ENCODE data around the gene ASGR2. TPM values are rescaled to one million over a fixed set of nuclear protein-coding genes. Genes with fewer than 3 reads are reported as not detected.

Gene ASGR2
- total RNA-seq, 4 donors from 2014 or later = not detected

- intact Hi-C loops (cut with DNase I; ENCODE audit: low total_unique reads) = no loop called here
- Histone ChIP-seq H3K27ac (no peak overlapping the region), H3K27me3 (no peaks in the 10 kb centered on the region), H3K4me3 (no peak overlapping the region), H3K9me3 (no peaks in the 10 kb centered on the region), H3K4me1 (no peaks in the 10 kb centered on the region), H3K36me3 (no peaks in the 10 kb centered on the region)
- no peak for TF ChIP-seq POLR2A (IDR thresholded peaks at IDR 0.05)
- TF ChIP-seq, protein P1, sequence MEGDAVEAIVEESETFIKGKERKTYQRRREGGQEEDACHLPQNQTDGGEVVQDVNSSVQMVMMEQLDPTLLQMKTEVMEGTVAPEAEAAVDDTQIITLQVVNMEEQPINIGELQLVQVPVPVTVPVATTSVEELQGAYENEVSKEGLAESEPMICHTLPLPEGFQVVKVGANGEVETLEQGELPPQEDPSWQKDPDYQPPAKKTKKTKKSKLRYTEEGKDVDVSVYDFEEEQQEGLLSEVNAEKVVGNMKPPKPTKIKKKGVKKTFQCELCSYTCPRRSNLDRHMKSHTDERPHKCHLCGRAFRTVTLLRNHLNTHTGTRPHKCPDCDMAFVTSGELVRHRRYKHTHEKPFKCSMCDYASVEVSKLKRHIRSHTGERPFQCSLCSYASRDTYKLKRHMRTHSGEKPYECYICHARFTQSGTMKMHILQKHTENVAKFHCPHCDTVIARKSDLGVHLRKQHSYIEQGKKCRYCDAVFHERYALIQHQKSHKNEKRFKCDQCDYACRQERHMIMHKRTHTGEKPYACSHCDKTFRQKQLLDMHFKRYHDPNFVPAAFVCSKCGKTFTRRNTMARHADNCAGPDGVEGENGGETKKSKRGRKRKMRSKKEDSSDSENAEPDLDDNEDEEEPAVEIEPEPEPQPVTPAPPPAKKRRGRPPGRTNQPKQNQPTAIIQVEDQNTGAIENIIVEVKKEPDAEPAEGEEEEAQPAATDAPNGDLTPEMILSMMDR (IDR thresholded peaks at IDR 0.05) = peak; percentile 78 to 91 (median 82)
- peak; percentile 65 to 68 for DNase-seq
Measured at GRCh38 chr17:7136266-7136877, 21.8 kb upstream of the ASGR2 start.

GRCh38 chr17:7133916-7134315 lies 19.3 kb upstream of the ASGR2 start:
- DNase-seq = no peak
- no peak overlapping the region for H3K27ac ChIP-seq
- no peak overlapping the region for H3K4me3 ChIP-seq

DNA sequence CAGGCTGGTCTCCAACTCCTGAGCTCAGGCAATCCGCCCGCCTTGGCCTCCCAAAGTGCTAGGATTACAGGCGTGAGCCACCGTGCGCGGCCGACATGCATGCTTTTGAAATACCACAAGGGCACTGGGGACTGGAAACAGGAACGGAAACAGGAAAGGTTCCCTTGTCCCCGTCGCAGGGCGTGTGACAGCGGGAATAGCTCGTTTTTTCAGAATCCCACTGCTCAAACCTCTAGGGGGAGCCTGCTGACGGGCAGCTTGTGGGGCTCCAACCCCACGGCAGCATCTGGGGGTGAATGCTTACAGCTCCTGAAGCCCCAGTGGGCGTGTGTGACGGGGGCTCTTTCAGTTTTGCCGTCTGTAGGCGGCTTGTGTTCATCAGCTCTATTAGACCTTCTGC lies 18.8 kb upstream of the ASGR2 start:
- Histone ChIP-seq H3K27me3 (no peaks in the 10 kb centered on the region), H3K9me3 (no peaks in the 10 kb centered on the region), H3K4me3 (no peak overlapping the region), H3K36me3 (no peaks in the 10 kb centered on the region), H3K4me1 (no peaks in the 10 kb centered on the region), H3K27ac (no peak overlapping the region)
- TF ChIP-seq, protein P1 (IDR thresholded peaks at IDR 0.05) = peak in 1 of 4 experiments; percentile 4
- TF ChIP-seq POLR2A (IDR thresholded peaks at IDR 0.05) = no peak
- no peak for DNase-seq
- intact Hi-C loops (cut with DNase I; ENCODE audit: low total_unique reads) = no loop called here

More at GRCh38 chr17:7133916-7134315, 19.3 kb upstream of the ASGR2 start:
- H3K4me1 ChIP-seq = no peaks in the 10 kb centered on the region
- no peaks in the 10 kb centered on the region for H3K27me3 ChIP-seq
- H3K36me3 ChIP-seq = no peaks in the 10 kb centered on the region
- TF ChIP-seq POLR2A (IDR thresholded peaks at IDR 0.05) = no peak
- TF ChIP-seq, protein P1 (IDR thresholded peaks at IDR 0.05) = no peak
- no peaks in the 10 kb centered on the region for H3K9me3 ChIP-seq
- intact Hi-C loops (cut with DNase I; ENCODE audit: low total_unique reads) = no loop called here

DNA sequence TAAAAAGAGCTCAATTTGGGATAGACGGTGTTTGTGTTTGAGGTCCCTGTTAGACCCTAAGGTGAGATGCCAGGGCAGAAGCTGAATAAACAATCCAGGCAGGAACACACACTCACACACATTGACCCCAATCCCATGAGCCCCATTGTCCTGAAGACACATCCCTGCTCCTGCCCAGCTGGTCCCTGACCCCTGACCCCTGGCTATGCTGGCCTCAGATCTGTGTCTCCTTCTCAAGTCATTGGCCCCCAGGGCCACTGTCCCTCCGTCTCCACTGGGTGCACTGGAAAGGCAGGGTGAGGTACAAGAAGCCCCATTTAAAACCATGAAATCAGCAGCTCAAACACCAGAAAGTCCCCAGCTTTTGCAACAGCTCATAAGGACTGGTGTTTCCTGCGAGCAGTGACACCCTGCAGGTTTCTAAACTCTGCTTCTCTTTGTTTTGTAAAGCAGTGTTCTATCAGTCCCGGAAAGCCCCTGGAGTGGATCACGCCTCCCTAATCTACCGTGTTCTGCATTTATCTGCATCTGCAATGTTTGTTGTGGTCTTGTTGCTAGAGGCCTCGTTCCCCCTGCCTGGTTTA lies 18.0 kb upstream of the ASGR2 start:
- no peak for DNase-seq
- Histone ChIP-seq H3K4me3 (no peak overlapping the region), H3K9me3 (no peaks in the 10 kb centered on the region), H3K36me3 (no peaks in the 10 kb centered on the region), H3K4me1 (no peaks in the 10 kb centered on the region), H3K27ac (no peak overlapping the region), H3K27me3 (no peaks in the 10 kb centered on the region)
- TF ChIP-seq POLR2A (IDR thresholded peaks at IDR 0.05) = no peak
- TF ChIP-seq, protein P1 (IDR thresholded peaks at IDR 0.05) = no peak
- intact Hi-C loops (cut with DNase I; ENCODE audit: low total_unique reads) = no loop called here

DNA sequence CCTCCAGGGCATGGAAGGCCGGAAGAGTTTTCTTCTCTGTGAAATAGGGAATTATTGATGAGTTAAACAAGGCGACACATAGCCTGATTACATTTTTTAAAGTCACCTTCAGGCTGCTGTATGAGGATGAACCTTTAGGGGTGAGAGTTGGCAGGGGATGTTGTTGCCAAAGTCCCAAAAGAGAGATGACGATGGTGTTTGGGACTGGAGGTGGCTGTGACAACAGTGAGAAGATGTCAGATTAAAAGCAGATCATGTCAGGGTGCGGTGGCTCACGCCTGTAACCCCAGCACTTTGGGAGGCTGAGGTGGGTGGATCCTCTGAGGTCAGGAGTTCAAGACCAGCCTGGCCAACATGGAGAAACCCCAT lies 16.8 kb upstream of the ASGR2 start:
- intact Hi-C loops (cut with DNase I; ENCODE audit: low total_unique reads) = no loop called here

More for the DNA sequence above, 16.8 kb upstream of the ASGR2 start:
- no peaks in the 10 kb centered on the region for H3K9me3 ChIP-seq
- no peak overlapping the region for H3K27ac ChIP-seq
- H3K27me3 ChIP-seq = no peaks in the 10 kb centered on the region
- no peak for DNase-seq
- no peak overlapping the region for H3K4me3 ChIP-seq
- no peaks in the 10 kb centered on the region for H3K4me1 ChIP-seq
- H3K36me3 ChIP-seq = no peaks in the 10 kb centered on the region
- TF ChIP-seq, protein P1 (IDR thresholded peaks at IDR 0.05) = no peak
- no peak for TF ChIP-seq POLR2A (IDR thresholded peaks at IDR 0.05)
